Stimulated activated memory B cell treated with anti-CD40 and anti-IgM and Interleukin-4, amounts not matched to agents 10 μg/mL and 1 μg/mL and 100 μg/mL, for 72 hours (primary cell): ENCODE measurements around the gene IL20.
A peak's percentile ranks its signal among the peaks of the same experiment; 100 is the strongest.

Experiments used
- ATAC-seq: fragments of 150-1000 bp; cut with Tn5 transposase; 2 replicates; pipeline ENCODE4 v1.10.0; 2021
- H3K27ac Mint-ChIP-seq: one replicate; pipeline ENCODE4 v1.8.0; 2022; ENCODE audit warnings: mild to moderate bottlenecking, mixed read lengths
- H3K27me3 Mint-ChIP-seq: one replicate; pipeline ENCODE4 v1.8.0; 2022; ENCODE audit warnings: mixed read lengths
- H3K36me3 Mint-ChIP-seq: one replicate; pipeline ENCODE4 v1.8.0; 2022; ENCODE audit warnings: mixed read lengths
- H3K4me1 Mint-ChIP-seq: one replicate; pipeline ENCODE4 v1.8.0; 2022; ENCODE audit warnings: mixed read lengths
- H3K4me3 Mint-ChIP-seq: one replicate; pipeline ENCODE4 v1.8.0; 2022; ENCODE audit warnings: mild to moderate bottlenecking, moderate library complexity, mixed read lengths
- H3K9me3 Mint-ChIP-seq: one replicate; pipeline ENCODE4 v1.8.0; 2022; ENCODE audit warnings: mixed read lengths

The IL20 gene

DNA sequence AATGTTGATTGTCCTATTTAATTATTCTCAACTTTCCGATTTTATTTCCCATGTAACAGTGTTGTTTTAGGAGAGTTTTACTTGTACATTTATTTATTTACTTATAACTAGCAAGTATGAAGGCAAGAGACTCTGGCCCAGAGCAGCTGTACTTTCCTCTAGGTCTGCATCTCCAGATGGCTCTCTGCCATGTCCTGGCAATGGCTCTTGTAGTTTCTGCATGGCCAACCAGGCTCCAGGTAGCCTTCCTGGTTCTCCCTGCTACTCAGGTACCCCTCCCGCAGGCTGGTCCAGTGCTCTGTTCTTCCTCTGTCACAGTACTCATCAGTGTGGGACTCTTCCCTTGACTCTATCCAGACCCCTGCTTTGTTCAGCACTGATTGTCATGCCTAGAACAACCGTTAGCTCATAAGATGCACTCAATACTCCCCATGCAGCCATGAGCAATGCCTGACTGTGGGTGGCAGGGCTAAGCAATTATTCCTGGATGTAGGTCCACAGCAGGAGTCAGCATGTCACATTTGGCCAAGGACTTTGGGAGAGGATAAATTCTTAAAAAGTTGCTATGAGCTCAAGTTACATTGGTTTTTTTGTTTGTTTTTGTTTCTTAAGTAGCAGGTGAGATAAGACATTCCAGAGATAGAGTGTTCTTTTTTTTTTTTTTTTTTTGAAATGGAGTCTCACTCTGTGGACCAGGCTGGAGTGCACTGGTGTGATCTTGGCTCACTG is 10.9 kb upstream of the IL20 start:
- no peak overlapping the region for H3K4me3 Mint-ChIP-seq
- H3K9me3 Mint-ChIP-seq, result no peaks in the 10 kb centered on the region
- no peak for ATAC-seq
- H3K36me3 Mint-ChIP-seq, result no peaks in the 10 kb centered on the region
- H3K27me3 Mint-ChIP-seq, result peaks cover 6% of the 10 kb centered on the region
- H3K4me1 Mint-ChIP-seq, result no peaks in the 10 kb centered on the region
- no peak overlapping the region for H3K27ac Mint-ChIP-seq

DNA sequence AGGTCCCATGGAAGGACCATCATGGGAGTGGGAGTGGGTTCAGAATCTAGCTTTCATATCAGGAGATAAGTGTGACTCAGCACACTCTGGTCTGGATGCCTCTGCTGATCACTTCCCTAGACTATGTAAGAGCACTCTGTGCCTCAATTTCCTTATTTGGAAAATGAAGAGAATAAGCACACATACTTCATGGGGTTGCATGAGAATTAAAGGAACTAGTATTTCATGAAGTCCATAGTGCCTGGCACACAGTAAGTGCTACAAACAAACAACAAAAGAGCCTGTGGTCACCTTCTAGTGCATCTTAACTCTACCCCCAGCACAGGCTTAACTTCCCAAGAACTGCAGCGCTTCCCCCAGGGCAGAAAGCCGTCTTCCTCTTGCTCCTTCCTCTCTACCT is 9.6 kb upstream of the IL20 start:
- peaks cover 11% of the 10 kb centered on the region for H3K27me3 Mint-ChIP-seq

DNA sequence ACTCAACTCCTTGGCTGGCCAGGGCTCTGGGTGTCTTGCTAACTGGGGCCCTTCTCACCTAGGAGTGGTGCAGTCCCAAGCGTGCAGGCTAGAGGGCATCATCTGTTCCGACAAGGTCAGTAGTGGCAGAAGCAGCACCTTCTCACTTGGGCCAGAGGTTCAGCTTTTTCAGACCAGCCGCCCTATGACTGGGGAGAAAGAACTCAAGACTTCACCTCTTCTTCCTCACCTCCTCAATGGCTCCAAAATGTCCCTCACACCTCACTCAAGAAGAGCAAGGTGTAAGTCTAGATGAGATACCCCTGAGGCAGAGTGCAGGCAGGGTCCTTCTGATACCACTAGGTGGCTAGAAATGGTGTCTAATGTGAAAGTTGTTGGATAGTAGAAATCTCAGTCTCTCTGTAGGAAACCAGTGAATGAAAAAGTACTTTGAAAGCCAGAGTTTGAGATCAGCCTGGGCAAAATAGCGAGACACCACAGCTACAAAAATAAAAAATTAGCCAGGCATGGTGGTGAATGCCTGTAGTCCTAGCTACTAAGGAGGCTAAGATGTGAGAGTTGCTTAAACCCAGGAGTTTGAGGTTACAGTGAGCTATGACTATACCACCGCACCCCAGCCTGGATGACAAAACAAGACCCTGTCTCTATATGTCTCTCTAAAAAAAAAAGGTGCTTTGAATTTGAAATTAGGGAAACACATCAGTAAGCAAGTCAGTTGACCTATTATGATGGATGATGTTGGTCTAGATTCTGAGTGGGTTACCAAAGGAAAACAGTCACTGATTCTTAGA is 8.6 kb upstream of the IL20 start:
- Mint-ChIP-seq H3K4me3 (no peak overlapping the region), H3K4me1 (no peaks in the 10 kb centered on the region), H3K9me3 (no peaks in the 10 kb centered on the region), H3K36me3 (no peaks in the 10 kb centered on the region), H3K27me3 (peaks cover 21% of the 10 kb centered on the region), H3K27ac (no peak overlapping the region)
- peak; percentile 74 for ATAC-seq

More for the DNA sequence above, 9.6 kb upstream of the IL20 start:
- no peaks in the 10 kb centered on the region for H3K4me1 Mint-ChIP-seq
- H3K9me3 Mint-ChIP-seq, result no peaks in the 10 kb centered on the region
- no peak overlapping the region for H3K27ac Mint-ChIP-seq
- ATAC-seq, result no peak
- H3K36me3 Mint-ChIP-seq, result no peaks in the 10 kb centered on the region
- H3K4me3 Mint-ChIP-seq, result no peak overlapping the region

- Mint-ChIP-seq H3K27ac (no peak overlapping the region), H3K9me3 (no peaks in the 10 kb centered on the region), H3K4me3 (no peak overlapping the region), H3K36me3 (no peaks in the 10 kb centered on the region), H3K4me1 (no peaks in the 10 kb centered on the region), H3K27me3 (peaks cover 23% of the 10 kb centered on the region)
- ATAC-seq, result no peak
These were observed 6.3 kb upstream of the IL20 start for GRCh38 chr1:206859082-206859521.

DNA sequence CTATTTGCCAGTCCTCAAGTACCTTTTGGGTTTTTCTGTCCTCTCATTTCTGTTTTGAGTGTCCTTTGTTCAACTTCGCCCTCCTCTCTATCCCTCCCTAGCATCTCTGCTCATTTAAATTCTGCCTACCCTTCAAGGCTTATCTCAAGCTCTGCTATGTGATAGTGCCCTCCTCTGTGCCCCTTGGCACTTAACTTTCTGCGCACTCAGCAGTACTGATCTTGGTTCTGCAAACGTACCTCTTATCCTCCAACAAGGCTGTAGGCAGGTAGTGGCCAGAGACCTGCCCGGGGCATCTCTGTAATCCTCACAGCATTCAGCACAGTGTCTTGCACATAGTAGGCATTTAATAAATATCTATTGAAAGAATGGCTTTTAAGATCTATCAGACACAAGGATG is 5.3 kb upstream of the IL20 start:
- H3K27me3 Mint-ChIP-seq, result peaks cover 23% of the 10 kb centered on the region
- no peaks in the 10 kb centered on the region for H3K36me3 Mint-ChIP-seq
- no peaks in the 10 kb centered on the region for H3K9me3 Mint-ChIP-seq
- no peak overlapping the region for H3K27ac Mint-ChIP-seq
- no peak for ATAC-seq
- no peak overlapping the region for H3K4me3 Mint-ChIP-seq
- peaks cover 5% of the 10 kb centered on the region for H3K4me1 Mint-ChIP-seq

DNA sequence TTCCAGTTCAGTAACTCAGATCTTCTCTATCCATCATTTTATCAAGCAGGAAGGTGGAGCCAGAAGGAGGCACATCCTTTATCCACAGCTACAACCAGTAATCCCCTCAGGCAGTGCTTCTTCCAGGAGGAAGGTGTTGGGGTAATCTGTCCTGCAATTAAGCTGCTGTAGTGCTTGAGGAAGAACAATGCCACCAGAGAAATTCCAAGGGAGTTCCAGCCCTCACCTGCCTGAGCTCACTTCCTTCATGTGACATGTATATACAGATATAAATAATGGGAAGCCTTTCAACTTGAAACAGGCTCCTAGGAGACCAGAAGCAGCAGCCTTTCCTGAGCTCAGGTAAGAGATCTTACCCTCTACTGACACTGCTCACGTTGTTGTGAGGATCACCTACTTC is 2.2 kb upstream of the IL20 start:
- Mint-ChIP-seq H3K27me3 (peaks cover 23% of the 10 kb centered on the region), H3K4me1 (peaks cover 9% of the 10 kb centered on the region), H3K9me3 (no peaks in the 10 kb centered on the region), H3K27ac (no peak overlapping the region), H3K4me3 (no peak overlapping the region), H3K36me3 (no peaks in the 10 kb centered on the region)
- ATAC-seq, result no peak

GRCh38 chr1:206866062-206866461 is 639 bp downstream of the IL20 start:
- Mint-ChIP-seq H3K4me1 (peaks cover 9% of the 10 kb centered on the region), H3K4me3 (no peak overlapping the region), H3K36me3 (no peaks in the 10 kb centered on the region), H3K27me3 (peaks cover 10% of the 10 kb centered on the region), H3K9me3 (no peaks in the 10 kb centered on the region), H3K27ac (no peak overlapping the region)
- no peak for ATAC-seq

- Mint-ChIP-seq H3K36me3 (no peaks in the 10 kb centered on the region), H3K27ac (no peak overlapping the region)
These were observed 1.8 kb downstream of the IL20 start for GRCh38 chr1:206867239-206867638.

DNA sequence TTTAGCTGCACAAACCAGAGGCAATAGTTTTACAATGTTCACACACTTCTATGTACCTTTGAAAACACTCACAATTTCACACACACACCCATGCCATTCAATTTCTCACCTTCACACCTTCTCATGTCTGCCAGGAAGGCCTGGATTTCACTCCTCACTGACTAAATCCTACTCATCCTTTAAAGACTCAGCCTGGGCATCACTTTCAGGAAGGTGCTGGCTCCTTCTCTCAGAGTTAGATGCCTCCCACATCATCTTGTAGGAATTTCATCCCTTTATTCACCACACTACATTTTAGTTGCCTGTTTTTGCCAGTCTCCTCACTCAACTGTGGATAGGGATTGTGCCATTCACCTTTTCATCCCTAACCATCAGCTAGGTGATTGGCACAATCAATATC is 2.3 kb downstream of the IL20 start:
- Mint-ChIP-seq H3K4me3 (no peak overlapping the region), H3K4me1 (peaks cover 9% of the 10 kb centered on the region), H3K36me3 (no peaks in the 10 kb centered on the region), H3K9me3 (no peaks in the 10 kb centered on the region), H3K27me3 (no peaks in the 10 kb centered on the region), H3K27ac (no peak overlapping the region)
- ATAC-seq, result no peak

More at GRCh38 chr1:206867239-206867638, 1.8 kb downstream of the IL20 start:
- Mint-ChIP-seq H3K27me3 (no peaks in the 10 kb centered on the region), H3K9me3 (no peaks in the 10 kb centered on the region), H3K4me1 (peaks cover 9% of the 10 kb centered on the region), H3K4me3 (no peak overlapping the region)
- ATAC-seq, result no peak

DNA sequence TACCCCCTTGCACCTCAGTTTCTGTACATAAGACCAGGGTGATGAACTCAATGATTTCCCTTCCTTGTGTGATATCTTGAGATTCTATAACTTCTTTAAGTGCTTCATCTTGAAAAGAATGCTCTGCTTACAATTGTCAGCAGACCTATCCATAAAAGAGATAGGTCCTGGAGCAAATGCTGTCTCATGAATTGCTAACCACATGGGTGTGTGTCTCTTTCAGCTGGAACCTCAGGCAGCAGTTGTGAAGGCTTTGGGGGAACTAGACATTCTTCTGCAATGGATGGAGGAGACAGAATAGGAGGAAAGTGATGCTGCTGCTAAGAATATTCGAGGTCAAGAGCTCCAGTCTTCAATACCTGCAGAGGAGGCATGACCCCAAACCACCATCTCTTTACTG is 2.8 kb downstream of the IL20 start:
- H3K4me3 Mint-ChIP-seq, result no peak overlapping the region
- ATAC-seq, result no peak
- H3K27me3 Mint-ChIP-seq, result no peaks in the 10 kb centered on the region
- H3K36me3 Mint-ChIP-seq, result peaks cover 3% of the 10 kb centered on the region
- no peak overlapping the region for H3K27ac Mint-ChIP-seq
- H3K4me1 Mint-ChIP-seq, result peaks cover 9% of the 10 kb centered on the region
- no peaks in the 10 kb centered on the region for H3K9me3 Mint-ChIP-seq

GRCh38 chr1:206872139-206872538 is 6.7 kb downstream of the IL20 start:
- Mint-ChIP-seq H3K9me3 (peaks cover 7% of the 10 kb centered on the region), H3K27ac (no peak overlapping the region), H3K36me3 (peaks cover 24% of the 10 kb centered on the region), H3K27me3 (no peaks in the 10 kb centered on the region), H3K4me3 (no peak overlapping the region), H3K4me1 (no peaks in the 10 kb centered on the region)
- no peak for ATAC-seq

- Mint-ChIP-seq H3K27ac (no peak overlapping the region), H3K9me3 (peaks cover 15% of the 10 kb centered on the region), H3K36me3 (peaks cover 30% of the 10 kb centered on the region), H3K4me1 (no peaks in the 10 kb centered on the region), H3K4me3 (no peak overlapping the region), H3K27me3 (no peaks in the 10 kb centered on the region)
- no peak for ATAC-seq
These were observed 8.3 kb downstream of the IL20 start for GRCh38 chr1:206873603-206874188.

- Mint-ChIP-seq H3K4me1 (no peaks in the 10 kb centered on the region), H3K9me3 (peaks cover 19% of the 10 kb centered on the region), H3K4me3 (no peak overlapping the region), H3K27ac (no peak overlapping the region), H3K27me3 (no peaks in the 10 kb centered on the region), H3K36me3 (peaks cover 36% of the 10 kb centered on the region)
- no peak for ATAC-seq
These were observed 10.4 kb downstream of the IL20 start for GRCh38 chr1:206875752-206876377.

DNA sequence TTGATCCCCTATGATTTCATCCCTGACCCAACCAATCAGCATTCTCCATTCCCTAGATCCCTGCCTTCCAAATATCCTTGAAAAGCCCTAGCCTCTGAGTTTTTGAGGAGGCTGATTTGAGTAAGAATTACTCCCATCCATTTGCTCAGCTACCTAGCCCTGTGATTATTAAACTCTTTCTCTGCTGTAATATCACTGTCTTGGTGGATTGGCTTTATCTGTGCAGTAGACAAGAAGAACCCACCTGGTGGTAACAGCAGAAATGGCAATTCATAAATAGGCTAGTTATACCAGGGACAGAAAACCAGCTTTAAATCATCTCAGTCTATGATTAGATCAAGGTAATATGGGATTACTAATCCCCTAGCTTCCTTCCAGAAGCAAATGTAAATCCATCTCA is 13.0 kb downstream of the IL20 start:
- Mint-ChIP-seq H3K27me3 (no peaks in the 10 kb centered on the region), H3K36me3 (peaks cover 31% of the 10 kb centered on the region), H3K4me3 (no peak overlapping the region), H3K9me3 (peaks cover 23% of the 10 kb centered on the region), H3K27ac (no peak overlapping the region), H3K4me1 (no peaks in the 10 kb centered on the region)
- ATAC-seq, result no peak

GRCh38 chr1:206880314-206880713 is 14.9 kb downstream of the IL20 start:
- Mint-ChIP-seq H3K9me3 (peaks cover 21% of the 10 kb centered on the region), H3K4me1 (no peaks in the 10 kb centered on the region)

More at GRCh38 chr1:206880314-206880713, 14.9 kb downstream of the IL20 start:
- Mint-ChIP-seq H3K27ac (no peak overlapping the region), H3K36me3 (peaks cover 24% of the 10 kb centered on the region), H3K27me3 (no peaks in the 10 kb centered on the region), H3K4me3 (no peak overlapping the region)
- no peak for ATAC-seq
